Measurements from ENCODE around the gene ARPP19.
"Not testable (repeated sequence)": the region's sequence is repeated elsewhere in the genome, so short reads cannot be mapped to it uniquely, and the experiment has no call there.

The ARPP19 gene

GRCh38 chr15:52568601-52569585 is at the start of gene ARPP19:
Gene ARPP19 (minus strand): TSS chr15:52569030. CDS start chr15:52568892, 138 bp downstream.
- DNase-seq (ENCODE audit: low spot score): peak; percentile 73

- DNase-seq (ENCODE audit: low spot score): no peak
Measured at GRCh38 chr15:52617026-52617425, 48.2 kb upstream of the ARPP19 start.

GRCh38 chr15:52615302-52615701 is 46.5 kb upstream of the ARPP19 start:
- no peak for DNase-seq (ENCODE audit: low spot score)

GRCh38 chr15:52609593-52609992 is 40.8 kb upstream of the ARPP19 start:
- DNase-seq (ENCODE audit: low spot score): no peak

GRCh38 chr15:52584414-52584813 is 15.6 kb upstream of the ARPP19 start:
- DNase-seq (ENCODE audit: low spot score): no peak

GRCh38 chr15:52579852-52580251 is 11.0 kb upstream of the ARPP19 start:
- DNase-seq (ENCODE audit: low spot score): no peak

- DNase-seq (ENCODE audit: low spot score): no peak
Measured at GRCh38 chr15:52576692-52577091, 7.9 kb upstream of the ARPP19 start.

GRCh38 chr15:52575573-52575972 is 6.7 kb upstream of the ARPP19 start:
- not testable (repeated sequence) for DNase-seq (ENCODE audit: low spot score)

- DNase-seq (ENCODE audit: low spot score): no peak
Measured at GRCh38 chr15:52575072-52575471, 6.2 kb upstream of the ARPP19 start.

- DNase-seq (ENCODE audit: low spot score): not testable (repeated sequence)
Measured at GRCh38 chr15:52574623-52575022, 5.8 kb upstream of the ARPP19 start.

- DNase-seq (ENCODE audit: low spot score): peak; percentile 10
Measured at GRCh38 chr15:52567871-52568600, 794 bp downstream of the ARPP19 start.

- no peak for DNase-seq (ENCODE audit: low spot score)
Measured at GRCh38 chr15:52566889-52567288, 1.9 kb downstream of the ARPP19 start.

- not testable (repeated sequence) for DNase-seq (ENCODE audit: low spot score)
Measured at GRCh38 chr15:52565417-52566358, 3.1 kb downstream of the ARPP19 start.

- no peak for DNase-seq (ENCODE audit: low spot score)
Measured at GRCh38 chr15:52563501-52564060, 5.2 kb downstream of the ARPP19 start.

GRCh38 chr15:52559575-52559974 is 9.3 kb downstream of the ARPP19 start:
- no peak for DNase-seq (ENCODE audit: low spot score)

- DNase-seq (ENCODE audit: low spot score): no peak
Measured at GRCh38 chr15:52559022-52559421, 9.8 kb downstream of the ARPP19 start.

GRCh38 chr15:52558196-52558595 is 10.6 kb downstream of the ARPP19 start:
- no peak for DNase-seq (ENCODE audit: low spot score)

GRCh38 chr15:52557274-52557641 is 11.6 kb downstream of the ARPP19 start:
- no peak for DNase-seq (ENCODE audit: low spot score)

- no peak for DNase-seq (ENCODE audit: low spot score)
Measured at GRCh38 chr15:52556524-52557273, 12.1 kb downstream of the ARPP19 start.

GRCh38 chr15:52552303-52552702 is 16.5 kb downstream of the ARPP19 start:
- DNase-seq (ENCODE audit: low spot score): no peak

GRCh38 chr15:52551762-52552161 is 17.1 kb downstream of the ARPP19 start:
- DNase-seq (ENCODE audit: low spot score): no peak
